HCEC 1CT (cell line): ENCODE measurements around the gene RPGRIP1.
A peak's percentile ranks its signal among the peaks of the same experiment; 100 is the strongest.
"Not testable (repeated sequence)": the region's sequence is repeated elsewhere in the genome, so short reads cannot be mapped to it uniquely, and the experiment has no call there.

ENCODE experiments used
- DNase-seq: peaks from one replicate; pipeline ENCODE4 v3.0.0-alpha.2; 2017

The RPGRIP1 gene

GRCh38 chr14:21302013-21302835, 22.3 kb downstream of the RPGRIP1 start:
- DNase-seq, result no peak

GRCh38 chr14:21302836-21303140, 22.9 kb downstream of the RPGRIP1 start:
- not testable (repeated sequence) for DNase-seq

GRCh38 chr14:21307637-21308036, 27.8 kb downstream of the RPGRIP1 start:
- DNase-seq, result no peak

- no peak for DNase-seq
Measured at GRCh38 chr14:21308132-21308478, 28.2 kb downstream of the RPGRIP1 start.

- peak; percentile 41 for DNase-seq
Measured at GRCh38 chr14:21308479-21309237, 28.8 kb downstream of the RPGRIP1 start.

GRCh38 chr14:21309238-21309636, 29.4 kb downstream of the RPGRIP1 start:
- no peak for DNase-seq

- DNase-seq, result no peak
Measured at GRCh38 chr14:21309956-21310355, 30.1 kb downstream of the RPGRIP1 start.

GRCh38 chr14:21311614-21312013, 31.7 kb downstream of the RPGRIP1 start:
- DNase-seq, result no peak

GRCh38 chr14:21313512-21313911, 33.6 kb downstream of the RPGRIP1 start:
- DNase-seq, result no peak

- no peak for DNase-seq
Measured at GRCh38 chr14:21317398-21317797, 37.5 kb downstream of the RPGRIP1 start.

- no peak for DNase-seq
Measured at GRCh38 chr14:21320913-21321312, 41.0 kb downstream of the RPGRIP1 start.

GRCh38 chr14:21322716-21323115, 42.8 kb downstream of the RPGRIP1 start:
- DNase-seq, result no peak

GRCh38 chr14:21326972-21327371, 47.1 kb downstream of the RPGRIP1 start:
- peak; percentile 27 for DNase-seq
